Loucy (cell line): Measurements from ENCODE around the gene HSPA12B.

Source experiments
- H2AFZ ChIP-seq: fragments of 200-600 bp; sonication (generic); 2 replicates; pipeline ENCODE4 v1.6.0; 2016; ENCODE audit warnings: antibody characterized with exemption, mild to moderate bottlenecking, low read length, moderate library complexity
- H3F3A ChIP-seq: fragments of 200-600 bp; 2 replicates; pipeline ENCODE4 v1.6.0; 2016; ENCODE audit warnings: antibody characterized with exemption, low read depth, mild to moderate bottlenecking
- H3K27me3 ChIP-seq: fragments of 200-600 bp; sonication (generic); 2 replicates; pipeline ENCODE4 v1.6.1; 2014; ENCODE audit warnings: low read length, mild to moderate bottlenecking; ENCODE audit not compliant: insufficient read depth, poor library complexity, severe bottlenecking
- H3K36me3 ChIP-seq: fragments of 200-600 bp; sonication (generic); 2 replicates; pipeline ENCODE4 v1.6.1; 2016; ENCODE audit warnings: low read length; ENCODE audit not compliant: insufficient read depth
- H3K4me1 ChIP-seq: fragments of 200-600 bp; sonication (generic); 2 replicates; pipeline ENCODE4 v1.5.1; 2014; ENCODE audit warnings: low read length, mild to moderate bottlenecking; ENCODE audit not compliant: insufficient read depth, poor library complexity, severe bottlenecking
- H3K4me2 ChIP-seq: fragments of 200-600 bp; sonication (generic); 2 replicates; pipeline ENCODE4 v1.6.0; 2014; ENCODE audit warnings: antibody characterized with exemption, low read length, low read depth, mild to moderate bottlenecking; ENCODE audit not compliant: poor library complexity, severe bottlenecking
- H3K4me3 ChIP-seq: fragments of 200-600 bp; sonication (generic); 2 replicates; pipeline ENCODE4 v1.5.1; 2014; ENCODE audit warnings: low read length, mild to moderate bottlenecking, mixed read lengths; ENCODE audit not compliant: poor library complexity, severe bottlenecking
- H3K79me2 ChIP-seq: fragments of 200-600 bp; sonication (generic); 2 replicates; pipeline ENCODE4 v1.6.1; 2014; ENCODE audit warnings: low read length; ENCODE audit not compliant: insufficient read depth
- H3K9ac ChIP-seq: fragments of 200-600 bp; sonication (generic); 2 replicates; pipeline ENCODE4 v1.6.0; 2014; ENCODE audit warnings: mild to moderate bottlenecking, low read depth, low read length, moderate library complexity; ENCODE audit not compliant: poor library complexity, severe bottlenecking
- H3K9me2 ChIP-seq: fragments of 200-600 bp; sonication (generic); replicated peaks from 2 replicates; pipeline ENCODE4 v1.6.1; 2016; ENCODE audit warnings: low read depth, low read length, mixed read lengths
- H3K9me3 ChIP-seq: fragments of 200-600 bp; sonication (generic); 2 replicates; pipeline ENCODE4 v1.6.1; 2014; ENCODE audit warnings: mild to moderate bottlenecking, antibody characterized with exemption, low read length, low read depth; ENCODE audit not compliant: insufficient read depth
- H4K20me1 ChIP-seq: fragments of 200-600 bp; sonication (generic); 2 replicates; pipeline ENCODE4 v1.6.0; 2014; ENCODE audit warnings: antibody characterized with exemption, low read length, mild to moderate bottlenecking; ENCODE audit not compliant: insufficient read depth, poor library complexity, severe bottlenecking
- EZH2phosphoT487 ChIP-seq: fragments of 200-600 bp; IDR thresholded peaks from 2 replicates; pipeline ENCODE4 v1.6.1; 2018; ENCODE audit warnings: antibody characterized with exemption, mild to moderate bottlenecking, moderate library complexity, borderline replicate concordance
- TF ChIP-seq, protein P1 (sequence below): fragments of 200-600 bp; sonication (generic); conservative IDR thresholded peaks from 2 replicates; pipeline ENCODE4 v1.5.1; 2014; ENCODE audit warnings: mild to moderate bottlenecking, antibody characterized with exemption, low read length

The HSPA12B gene

DNA sequence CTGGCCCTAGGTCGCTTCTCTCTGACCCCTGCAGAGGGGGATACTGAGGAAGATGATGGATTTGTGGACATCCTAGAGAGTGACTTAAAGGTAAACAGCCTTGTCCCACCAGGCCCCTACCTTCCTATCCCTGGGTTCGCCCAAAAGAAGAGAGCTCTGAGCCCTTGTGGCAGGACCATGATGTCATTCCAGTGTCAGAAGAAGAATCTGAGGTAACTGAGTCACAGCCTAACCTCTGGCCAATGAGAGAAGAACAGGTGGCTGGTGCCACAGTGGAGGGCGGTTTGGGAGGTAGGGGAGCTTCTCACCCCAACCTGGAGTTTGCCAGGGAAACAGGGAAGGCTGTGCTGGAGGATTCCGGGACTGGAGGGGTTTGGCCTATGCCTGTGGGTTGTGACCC, 68.8 kb downstream of the HSPA12B start:
- Histone ChIP-seq H3K36me3 (peaks cover 57% of the 10 kb centered on the region; the same call in 1 of the 2 replicates), H3K9ac (no peak overlapping the region)

DNA sequence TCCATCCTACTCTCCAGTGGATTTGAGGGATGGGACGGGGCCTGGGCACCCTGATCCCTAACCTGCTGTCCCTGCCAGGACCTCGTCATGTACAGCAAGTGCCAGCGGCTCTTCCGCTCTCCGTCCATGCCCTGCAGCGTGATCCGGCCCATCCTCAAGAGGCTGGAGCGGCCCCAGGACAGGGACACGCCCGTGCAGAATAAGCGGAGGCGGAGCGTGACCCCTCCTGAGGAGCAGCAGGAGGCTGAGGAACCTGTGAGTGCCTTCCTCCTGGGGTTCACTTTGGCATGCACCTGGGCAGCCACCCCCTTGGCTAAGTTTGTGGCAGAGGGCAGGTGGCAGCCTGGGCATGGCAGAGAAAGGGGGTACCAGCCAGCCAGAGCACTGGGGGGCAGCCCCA, 69.4 kb downstream of the HSPA12B start:
- TF ChIP-seq, protein P1, sequence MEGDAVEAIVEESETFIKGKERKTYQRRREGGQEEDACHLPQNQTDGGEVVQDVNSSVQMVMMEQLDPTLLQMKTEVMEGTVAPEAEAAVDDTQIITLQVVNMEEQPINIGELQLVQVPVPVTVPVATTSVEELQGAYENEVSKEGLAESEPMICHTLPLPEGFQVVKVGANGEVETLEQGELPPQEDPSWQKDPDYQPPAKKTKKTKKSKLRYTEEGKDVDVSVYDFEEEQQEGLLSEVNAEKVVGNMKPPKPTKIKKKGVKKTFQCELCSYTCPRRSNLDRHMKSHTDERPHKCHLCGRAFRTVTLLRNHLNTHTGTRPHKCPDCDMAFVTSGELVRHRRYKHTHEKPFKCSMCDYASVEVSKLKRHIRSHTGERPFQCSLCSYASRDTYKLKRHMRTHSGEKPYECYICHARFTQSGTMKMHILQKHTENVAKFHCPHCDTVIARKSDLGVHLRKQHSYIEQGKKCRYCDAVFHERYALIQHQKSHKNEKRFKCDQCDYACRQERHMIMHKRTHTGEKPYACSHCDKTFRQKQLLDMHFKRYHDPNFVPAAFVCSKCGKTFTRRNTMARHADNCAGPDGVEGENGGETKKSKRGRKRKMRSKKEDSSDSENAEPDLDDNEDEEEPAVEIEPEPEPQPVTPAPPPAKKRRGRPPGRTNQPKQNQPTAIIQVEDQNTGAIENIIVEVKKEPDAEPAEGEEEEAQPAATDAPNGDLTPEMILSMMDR = no peak
- no peak for TF ChIP-seq EZH2phosphoT487
- Histone ChIP-seq H3K4me3 (no peak overlapping the region), H3K9me3 (no peaks in the 10 kb centered on the region), H3K4me1 (peaks cover 30% of the 10 kb centered on the region), H4K20me1 (peaks cover 27% of the 10 kb centered on the region), H3K27me3 (no peaks in the 10 kb centered on the region), H3K9ac (no peak overlapping the region), H3F3A (peaks cover 1% of the 10 kb centered on the region; the same call in 1 of the 2 replicates), H3K9me2 (no peaks in the 10 kb centered on the region), H3K4me2 (no peak overlapping the region), H2AFZ (no peak overlapping the region), H3K36me3 (peaks cover 57% of the 10 kb centered on the region; the same call in 1 of the 2 replicates), H3K79me2 (peaks cover 47% of the 10 kb centered on the region)

More for the DNA sequence above, 68.8 kb downstream of the HSPA12B start:
- H3K4me2 ChIP-seq = no peak overlapping the region
- H2AFZ ChIP-seq = no peak overlapping the region
- H3F3A ChIP-seq = no peaks in the 10 kb centered on the region
- H3K9me2 ChIP-seq = no peaks in the 10 kb centered on the region
- H3K9me3 ChIP-seq = no peaks in the 10 kb centered on the region
- no peaks in the 10 kb centered on the region for H3K27me3 ChIP-seq
- TF ChIP-seq, protein P1 = no peak
- no peak for TF ChIP-seq EZH2phosphoT487
- H3K79me2 ChIP-seq = peaks cover 53% of the 10 kb centered on the region
- H3K4me1 ChIP-seq = peaks cover 33% of the 10 kb centered on the region
- H4K20me1 ChIP-seq = peaks cover 31% of the 10 kb centered on the region
- H3K4me3 ChIP-seq = no peak overlapping the region
